HG02885 (cell line): ENCODE results near the gene SGMS1.
A peak's percentile ranks its signal among the peaks of the same experiment; 100 is the strongest.
"Not testable (repeated sequence)": the region's sequence is repeated elsewhere in the genome, so short reads cannot be mapped to it uniquely, and the experiment has no call there.

Experiments used
- ATAC-seq: cut with Tn5 transposase; IDR thresholded peaks from one replicate; pipeline ENCODE4 v1.9.1; 2021; ENCODE audit warnings: mild to moderate bottlenecking; ENCODE audit not compliant: unreplicated experiment, poor library complexity

SGMS1 gene

GRCh38 chr10:50585921-50586739 lies 37.6 kb downstream of the SGMS1 start:
- ATAC-seq: no peak

GRCh38 chr10:50582766-50583762 lies 40.7 kb downstream of the SGMS1 start:
- ATAC-seq: no peak

DNA sequence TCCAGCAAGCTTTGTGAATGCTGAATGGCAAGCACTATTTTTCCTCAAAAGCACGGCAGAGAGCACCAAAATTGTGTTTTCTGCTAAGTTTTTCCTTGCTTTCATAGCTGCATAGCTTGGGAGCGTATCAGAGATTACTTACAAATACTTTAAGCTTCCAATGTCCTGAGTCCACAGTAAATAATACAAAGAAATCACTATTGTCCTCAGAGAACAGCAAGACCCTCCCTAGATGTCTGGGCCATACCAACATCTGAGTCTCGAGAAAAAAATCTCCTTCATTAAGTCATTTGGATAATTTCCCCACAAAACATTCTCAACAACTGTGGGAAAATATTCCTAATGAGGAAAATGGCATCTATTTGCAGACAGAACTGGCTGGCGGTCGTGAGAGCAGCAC lies 41.7 kb downstream of the SGMS1 start:
- no peak for ATAC-seq

DNA sequence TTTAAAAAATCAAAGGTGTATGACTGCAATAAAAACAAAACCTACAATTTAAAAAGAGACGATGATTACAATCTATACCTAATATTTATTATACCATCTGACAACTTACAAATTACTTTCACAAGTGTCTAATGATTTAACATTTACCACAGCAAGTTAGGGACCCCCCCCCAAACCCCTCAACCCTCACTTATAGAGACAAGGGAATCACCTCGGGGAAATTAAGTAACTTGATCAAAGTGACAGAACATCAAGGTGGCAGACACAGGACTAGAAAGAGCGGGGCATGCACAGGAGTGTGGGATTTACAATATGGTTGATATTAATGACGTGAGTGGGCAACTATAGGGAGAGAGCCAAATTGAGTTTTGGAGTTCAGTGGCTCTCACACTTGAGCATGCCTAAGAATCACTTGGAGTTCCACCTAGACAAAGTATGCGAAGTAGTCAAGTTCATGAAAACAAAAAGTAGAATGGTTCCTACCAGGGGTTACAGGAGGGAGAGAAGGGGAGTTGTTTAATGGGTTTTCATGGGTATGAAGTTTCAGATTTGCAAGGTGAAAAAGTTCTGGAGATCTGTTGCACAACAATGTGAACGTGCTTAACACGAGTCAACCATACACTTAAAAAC lies 43.4 kb downstream of the SGMS1 start:
- ATAC-seq: no peak

DNA sequence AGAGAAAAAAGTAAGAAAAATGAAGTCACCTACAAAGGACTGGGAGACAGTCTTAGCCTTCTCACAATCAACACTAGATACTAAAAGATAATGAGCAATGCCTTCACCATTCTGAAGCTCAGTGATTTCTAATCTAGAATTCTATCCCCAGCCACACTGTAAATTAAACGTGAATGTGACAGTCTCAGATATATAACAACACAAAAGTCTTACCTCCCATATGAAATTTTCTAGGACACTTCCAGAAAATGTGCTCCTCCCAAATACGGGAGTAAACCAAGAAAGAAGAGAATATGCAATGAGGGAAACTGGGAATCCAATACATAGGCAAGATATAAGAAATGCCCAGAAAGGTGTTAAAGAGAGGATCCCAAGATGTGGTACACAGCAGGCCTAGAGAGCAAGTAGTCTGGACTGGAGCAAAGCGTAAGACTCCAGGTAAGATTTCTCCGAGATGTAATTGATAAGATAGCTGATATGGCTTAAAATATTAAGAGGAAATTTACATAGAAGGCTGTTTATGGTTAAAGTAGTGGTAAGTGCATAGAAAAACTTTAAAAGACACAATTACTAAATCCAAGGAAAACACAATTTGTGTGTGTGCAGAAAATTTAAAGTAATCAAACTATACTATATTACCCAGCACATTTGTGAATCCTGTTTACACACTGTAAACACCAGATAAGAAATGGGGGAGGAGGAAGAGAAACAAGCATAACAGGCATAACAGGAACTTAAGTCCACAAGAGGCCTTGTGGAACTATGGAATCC lies 44.1 kb downstream of the SGMS1 start:
- no peak for ATAC-seq

DNA sequence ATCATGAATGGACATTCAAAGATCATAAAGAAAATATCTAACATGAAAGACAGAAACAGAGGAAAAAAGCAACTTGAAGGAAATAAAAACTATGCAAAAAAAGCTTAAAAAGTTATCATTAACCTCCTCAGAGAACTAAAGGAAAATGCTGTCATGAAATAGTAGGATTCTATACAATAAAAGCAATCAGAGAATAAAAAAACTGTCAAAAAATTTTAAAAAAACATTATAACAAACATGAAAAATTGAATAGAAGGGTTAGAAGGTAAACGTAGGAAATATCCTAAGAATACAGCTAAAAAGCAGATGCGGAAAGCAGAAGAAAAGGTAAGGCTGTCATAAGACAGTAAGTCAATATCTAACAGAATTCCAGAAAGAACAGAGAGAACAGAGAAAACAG lies 44.8 kb downstream of the SGMS1 start:
- ATAC-seq: no peak

- ATAC-seq: peak; percentile 63
Measured at GRCh38 chr10:50577681-50578350, 45.9 kb downstream of the SGMS1 start.

- ATAC-seq: no peak
Measured at GRCh38 chr10:50577010-50577409, 46.7 kb downstream of the SGMS1 start.

GRCh38 chr10:50576245-50576815 lies 47.4 kb downstream of the SGMS1 start:
- no peak for ATAC-seq

DNA sequence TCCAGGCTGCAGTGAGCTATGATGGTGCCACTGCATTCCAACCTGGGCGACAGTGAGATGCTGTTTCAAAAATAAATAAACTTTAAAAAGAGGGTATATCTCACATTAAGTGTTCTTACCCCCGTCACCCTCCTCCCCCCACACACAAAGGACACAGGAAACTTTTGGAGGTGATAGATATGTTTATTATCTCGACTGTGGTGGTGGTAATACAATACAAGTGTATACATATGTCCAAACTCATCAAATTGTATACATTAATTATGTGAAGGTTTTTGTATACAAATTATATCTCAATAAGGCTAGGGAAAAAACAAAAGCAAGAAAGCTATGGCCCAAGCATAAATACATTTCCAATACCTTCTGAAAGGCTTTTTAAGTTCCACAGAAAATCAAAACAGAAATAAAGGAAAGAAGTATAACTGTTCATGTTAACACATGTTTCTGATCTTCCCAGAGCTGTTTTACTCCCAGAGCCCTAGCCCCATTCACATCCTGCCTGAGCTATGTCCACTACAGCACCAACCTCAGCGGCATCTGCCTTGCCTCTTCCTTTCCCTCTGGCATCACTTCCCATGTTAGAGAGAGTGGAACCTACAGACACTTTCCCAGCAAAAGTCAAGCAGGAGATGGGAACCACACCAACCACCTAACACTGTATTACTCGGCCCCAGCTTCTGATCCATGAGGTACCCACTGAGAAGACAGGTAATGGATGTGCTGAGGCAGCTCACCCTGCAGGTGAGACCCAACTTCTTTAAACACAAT lies 48.1 kb downstream of the SGMS1 start:
- no peak for ATAC-seq

DNA sequence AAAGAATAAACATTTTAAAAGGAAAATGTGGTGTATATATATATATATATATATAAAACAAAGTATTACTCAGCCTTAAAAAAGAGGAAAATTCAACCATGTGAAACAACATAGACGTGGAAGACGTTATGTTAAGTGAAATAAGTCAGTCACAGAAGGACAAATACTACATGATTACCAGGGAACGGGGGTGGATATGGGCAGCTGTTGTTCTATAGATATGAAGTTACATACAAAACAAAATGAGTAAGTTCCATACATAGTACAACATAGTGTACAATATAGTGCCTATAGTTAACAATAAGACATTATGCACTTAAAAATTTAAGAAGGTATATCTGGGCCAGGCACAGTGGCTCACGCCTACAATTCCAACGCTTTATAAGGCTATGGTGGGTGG lies 48.8 kb downstream of the SGMS1 start:
- ATAC-seq: no peak

DNA sequence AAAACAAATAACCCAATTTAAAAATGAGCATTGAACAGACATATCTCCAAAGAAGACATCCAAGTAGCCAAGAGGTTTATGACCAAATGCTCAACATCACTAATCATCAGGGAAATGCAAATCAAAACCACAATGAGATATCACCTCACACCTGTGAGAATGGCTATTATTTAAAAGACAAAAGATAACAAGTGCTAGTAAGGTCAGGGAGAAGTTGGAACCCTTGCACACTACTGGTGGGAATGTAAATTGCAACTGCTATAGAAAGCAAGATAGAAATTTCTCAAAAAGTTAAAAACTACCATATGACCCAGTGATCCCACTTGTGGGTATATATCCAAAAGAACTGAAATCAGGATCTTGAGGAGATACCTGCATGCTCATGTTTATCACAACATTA lies 49.5 kb downstream of the SGMS1 start:
- ATAC-seq: no peak

GRCh38 chr10:50572017-50572491 lies 51.7 kb downstream of the SGMS1 start:
- ATAC-seq: no peak

GRCh38 chr10:50568750-50569149 lies 55.0 kb downstream of the SGMS1 start:
- not testable (repeated sequence) for ATAC-seq

- no peak for ATAC-seq
Measured at GRCh38 chr10:50567384-50567783, 56.4 kb downstream of the SGMS1 start.

DNA sequence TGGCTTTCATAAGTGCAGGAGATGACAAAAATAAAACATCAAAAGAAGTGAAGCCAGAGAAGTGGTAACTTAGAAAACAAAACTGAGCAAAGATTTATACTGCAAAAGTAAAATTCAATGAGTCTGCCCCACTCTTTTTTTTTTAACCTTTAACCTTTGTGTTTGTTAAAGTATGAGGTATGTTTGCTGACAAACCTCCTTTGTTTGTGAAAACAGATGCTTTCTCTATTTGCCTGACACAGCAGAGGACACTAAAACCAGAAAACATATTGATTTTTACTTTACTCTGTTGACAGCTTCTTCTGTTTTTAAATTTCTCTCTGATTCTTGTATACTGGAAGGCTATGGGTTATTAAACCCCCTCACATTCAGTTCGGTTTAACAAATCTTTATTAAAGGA lies 57.6 kb downstream of the SGMS1 start:
- ATAC-seq: no peak

GRCh38 chr10:50565301-50566083 lies 58.3 kb downstream of the SGMS1 start:
- ATAC-seq: no peak

DNA sequence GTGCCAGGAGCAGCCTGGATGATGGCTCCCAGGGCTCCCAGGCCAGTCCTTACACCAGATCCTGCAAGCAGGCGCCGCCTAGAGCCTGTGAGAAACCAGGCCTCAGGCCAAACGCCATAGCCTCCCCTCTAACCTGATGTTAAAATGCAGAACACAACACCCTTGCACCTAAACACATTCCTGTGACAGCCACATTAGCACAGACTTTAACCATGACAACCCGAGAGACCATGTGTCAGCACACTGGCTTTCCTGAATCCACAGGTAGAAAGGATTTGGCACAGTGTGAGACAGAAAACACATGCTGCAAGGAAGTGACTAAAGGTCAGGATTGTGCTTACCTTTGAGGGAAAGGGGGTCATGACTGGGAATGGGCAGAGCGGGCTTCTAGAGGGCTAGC lies 59.9 kb downstream of the SGMS1 start:
- ATAC-seq: no peak
